AG10803 (cell line): Measurements from ENCODE around the gene SLC22A6.
"Not testable (repeated sequence)": the region's sequence is repeated elsewhere in the genome, so short reads cannot be mapped to it uniquely, and the experiment has no call there.

Source experiments
- DNase-seq: peaks from one replicate; pipeline ENCODE4 v3.0.0; 2010; ENCODE audit warnings: low read depth
- H3K4me3 ChIP-seq: 2 replicates; pipeline ENCODE4 v1.5.1; 2011; ENCODE audit warnings: mild to moderate bottlenecking, low read length, control low read depth
- CTCF ChIP-seq: conservative IDR thresholded peaks from 2 replicates; pipeline ENCODE4 v1.5.1; 2011; ENCODE audit warnings: mild to moderate bottlenecking, low read length, control low read depth, inconsistent platforms

Gene SLC22A6

DNA sequence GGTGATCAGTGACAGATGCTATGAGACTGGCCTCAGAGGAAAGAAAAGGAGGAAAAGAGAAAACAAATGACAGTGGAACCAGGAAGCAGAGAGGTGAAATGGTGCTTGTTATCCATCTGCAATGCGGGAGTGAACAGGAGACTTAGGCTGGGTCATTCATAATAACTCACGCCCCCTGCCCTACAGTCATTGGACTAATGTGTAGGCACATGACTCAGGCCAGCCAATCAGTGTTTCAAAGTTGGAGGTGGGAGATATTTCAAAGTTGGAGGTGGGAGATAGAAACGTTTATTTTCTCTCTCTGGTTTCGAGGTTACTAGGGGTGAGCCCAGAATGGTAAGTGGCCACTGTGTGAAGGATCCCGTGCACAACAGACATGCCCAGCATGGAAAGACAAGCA lies 30.3 kb downstream of the SLC22A6 start:
- H3K4me3 ChIP-seq = no peak overlapping the region
- no peak for TF ChIP-seq CTCF
- DNase-seq = no peak

DNA sequence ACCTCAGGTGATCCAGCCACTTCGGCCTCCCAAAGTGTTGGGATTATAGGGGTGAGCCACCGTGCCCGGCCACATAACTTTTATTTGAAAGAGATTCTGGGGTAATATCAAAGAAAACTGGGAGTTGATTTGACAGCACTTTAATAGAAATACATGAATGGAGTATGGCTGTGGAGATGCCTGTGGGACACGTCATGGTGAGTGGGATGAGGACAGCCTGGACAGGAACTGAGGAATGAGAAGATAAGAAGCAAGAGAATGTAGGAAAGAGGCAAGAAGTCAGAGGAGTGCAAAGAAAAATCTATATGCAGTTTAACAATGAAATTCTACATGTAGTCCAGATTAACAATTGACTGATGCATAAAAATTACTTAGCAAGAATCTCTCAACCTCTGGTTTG lies 31.0 kb downstream of the SLC22A6 start:
- no peak overlapping the region for H3K4me3 ChIP-seq
- no peak for TF ChIP-seq CTCF
- no peak for DNase-seq

GRCh38 chr11:62948765-62949320 lies 35.9 kb downstream of the SLC22A6 start:
- TF ChIP-seq CTCF = no peak
- DNase-seq = no peak
- H3K4me3 ChIP-seq = no peak overlapping the region

GRCh38 chr11:62945538-62945937 lies 39.2 kb downstream of the SLC22A6 start:
- H3K4me3 ChIP-seq, DNase-seq: not testable (repeated sequence)

DNA sequence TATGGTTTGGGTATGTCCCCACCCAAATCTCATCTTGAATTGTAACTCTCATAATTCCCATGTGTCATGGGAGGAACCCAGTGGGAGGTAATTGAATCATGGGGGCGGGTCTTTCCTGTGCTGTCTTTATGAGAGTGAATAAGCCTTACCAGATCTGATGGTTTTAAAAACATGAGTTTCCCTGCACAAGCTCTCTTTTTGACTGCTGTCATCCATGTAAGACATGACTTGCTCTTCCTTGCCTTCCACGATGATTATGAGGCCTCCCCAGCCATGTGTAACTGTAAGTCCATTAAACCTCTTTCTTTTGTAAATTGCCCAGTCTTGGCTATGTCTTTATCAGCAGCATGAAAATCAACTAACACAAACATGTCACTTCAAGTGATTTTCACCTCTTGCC lies 47.2 kb downstream of the SLC22A6 start:
- not testable (repeated sequence) for H3K4me3 ChIP-seq, DNase-seq

DNA sequence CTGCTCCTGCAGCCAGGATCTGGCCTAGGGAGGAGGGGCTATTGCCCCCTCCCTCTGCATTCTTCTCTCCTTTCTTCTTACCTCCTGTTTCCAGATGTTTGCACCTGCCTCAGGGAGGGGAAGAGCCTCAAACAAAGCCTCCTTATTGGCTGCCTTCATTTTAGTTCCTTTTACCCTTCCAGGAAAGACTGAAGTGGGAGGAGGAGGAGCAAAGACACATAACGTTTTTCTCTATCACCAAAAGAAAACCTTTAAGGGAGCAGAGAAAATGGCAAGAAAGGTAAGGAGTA lies 50.3 kb downstream of the SLC22A6 start:
- no peak overlapping the region for H3K4me3 ChIP-seq
- no peak for DNase-seq
- no peak for TF ChIP-seq CTCF

GRCh38 chr11:62933750-62934495 lies 50.8 kb downstream of the SLC22A6 start:
- TF ChIP-seq CTCF = no peak
- no peak overlapping the region for H3K4me3 ChIP-seq
- DNase-seq = no peak

GRCh38 chr11:62933285-62933684 lies 51.5 kb downstream of the SLC22A6 start:
- no peak for TF ChIP-seq CTCF

More at GRCh38 chr11:62933285-62933684, 51.5 kb downstream of the SLC22A6 start:
- no peak for DNase-seq
- no peak overlapping the region for H3K4me3 ChIP-seq
